NCI-H2227 (cell line): Measurements from ENCODE around the gene NAV2.

Source experiments
- DNase-seq: peaks from one replicate; lab custom pipeline; 2025; ENCODE audit not compliant: unreplicated experiment; lab: John Stamatoyannopoulos, UW

NAV2 gene

DNA sequence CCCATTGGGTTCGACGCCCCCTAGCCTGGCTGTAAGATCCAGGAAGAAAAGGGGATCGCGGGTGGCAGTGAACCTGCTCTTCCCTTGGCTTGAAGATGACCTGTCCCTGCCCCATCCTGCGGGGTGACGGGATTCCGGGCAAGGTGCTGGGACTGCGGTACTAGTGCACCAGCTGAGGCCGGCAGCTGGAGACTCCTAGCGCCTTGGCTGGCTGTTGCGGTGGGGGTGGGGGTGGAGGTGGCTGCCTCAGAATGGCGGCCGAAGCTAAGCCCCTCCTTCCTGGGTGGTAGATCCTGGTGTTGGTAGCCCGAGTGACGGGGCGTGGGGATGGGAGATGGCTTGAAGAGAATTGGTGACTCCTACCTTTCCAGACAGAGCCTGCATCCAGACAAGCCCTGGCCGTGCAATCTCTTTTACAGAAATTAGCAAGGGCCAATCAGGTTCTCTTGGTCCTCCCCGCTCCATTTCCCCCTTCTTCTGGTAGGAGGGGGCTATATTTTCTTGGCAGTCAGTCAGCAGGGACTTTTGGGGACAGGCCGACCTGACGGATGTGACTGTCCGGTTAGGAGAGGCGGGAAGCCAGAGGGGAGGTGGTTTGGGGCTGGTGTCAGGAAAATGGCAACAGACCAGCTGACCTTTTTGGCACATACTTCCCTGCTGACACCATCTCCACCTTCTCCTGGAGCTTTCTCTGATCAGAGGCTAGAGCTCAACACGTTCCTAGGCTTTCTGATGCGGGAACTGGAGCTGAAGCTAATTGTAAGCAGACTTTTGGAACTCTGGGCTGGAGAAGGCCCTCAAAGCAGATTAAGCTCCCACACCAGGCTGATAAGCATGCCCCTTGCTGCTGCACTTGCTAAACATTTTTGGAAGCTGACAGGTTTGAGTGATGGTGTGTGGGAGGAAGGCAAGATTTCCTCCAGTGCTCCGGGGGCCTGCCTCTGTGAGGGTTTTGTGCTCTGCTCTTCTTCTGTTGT lies 2.0 kb downstream of the NAV2 start:
- DNase-seq = peak; percentile 69

DNA sequence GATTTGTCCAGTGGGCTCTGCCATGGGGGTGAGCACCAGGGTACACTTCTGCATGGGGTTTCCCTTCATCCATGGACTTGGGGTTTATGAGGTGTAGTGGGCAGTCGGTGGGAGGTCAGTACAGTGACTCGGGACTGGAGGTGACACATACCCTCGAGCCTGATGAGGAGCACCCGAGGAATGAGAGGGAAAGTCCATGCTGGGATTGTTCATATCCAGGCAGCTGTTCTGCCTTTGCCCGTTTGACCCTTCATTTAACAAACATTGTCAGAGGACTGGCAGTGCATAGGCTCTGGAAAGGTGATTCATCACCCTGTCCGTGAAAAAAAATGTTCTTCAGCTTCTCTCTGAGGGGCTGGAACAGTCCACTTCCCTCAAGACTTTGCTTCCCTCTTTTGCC lies 2.7 kb downstream of the NAV2 start:
- no peak for DNase-seq

GRCh38 chr11:19718051-19718450 lies 5.4 kb downstream of the NAV2 start:
- DNase-seq = no peak

DNA sequence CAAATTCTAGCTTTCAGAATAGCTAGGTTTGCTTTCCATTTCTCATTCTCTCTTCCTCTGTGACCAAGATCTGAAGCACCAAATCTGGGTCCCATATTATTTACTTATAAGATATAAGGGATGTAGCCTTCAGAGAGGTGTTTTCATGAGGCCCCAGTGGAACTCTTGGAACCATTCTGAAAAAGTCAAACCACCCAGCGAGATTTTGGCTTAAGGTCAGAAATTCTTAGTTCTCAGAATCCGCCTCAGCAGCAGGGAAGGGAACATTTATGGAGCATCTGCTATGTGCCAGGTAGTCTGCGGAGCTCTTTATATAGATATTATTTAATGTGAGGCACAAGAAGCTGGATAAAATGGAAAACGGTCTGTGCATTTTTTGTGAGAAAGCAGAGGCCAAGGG lies 6.3 kb downstream of the NAV2 start:
- DNase-seq = no peak

GRCh38 chr11:19719960-19720359 lies 7.3 kb downstream of the NAV2 start:
- no peak for DNase-seq

- DNase-seq = no peak
These were observed 8.5 kb downstream of the NAV2 start for GRCh38 chr11:19721176-19721575.

- DNase-seq = no peak
These were observed 10.1 kb downstream of the NAV2 start for GRCh38 chr11:19722702-19723101.

DNA sequence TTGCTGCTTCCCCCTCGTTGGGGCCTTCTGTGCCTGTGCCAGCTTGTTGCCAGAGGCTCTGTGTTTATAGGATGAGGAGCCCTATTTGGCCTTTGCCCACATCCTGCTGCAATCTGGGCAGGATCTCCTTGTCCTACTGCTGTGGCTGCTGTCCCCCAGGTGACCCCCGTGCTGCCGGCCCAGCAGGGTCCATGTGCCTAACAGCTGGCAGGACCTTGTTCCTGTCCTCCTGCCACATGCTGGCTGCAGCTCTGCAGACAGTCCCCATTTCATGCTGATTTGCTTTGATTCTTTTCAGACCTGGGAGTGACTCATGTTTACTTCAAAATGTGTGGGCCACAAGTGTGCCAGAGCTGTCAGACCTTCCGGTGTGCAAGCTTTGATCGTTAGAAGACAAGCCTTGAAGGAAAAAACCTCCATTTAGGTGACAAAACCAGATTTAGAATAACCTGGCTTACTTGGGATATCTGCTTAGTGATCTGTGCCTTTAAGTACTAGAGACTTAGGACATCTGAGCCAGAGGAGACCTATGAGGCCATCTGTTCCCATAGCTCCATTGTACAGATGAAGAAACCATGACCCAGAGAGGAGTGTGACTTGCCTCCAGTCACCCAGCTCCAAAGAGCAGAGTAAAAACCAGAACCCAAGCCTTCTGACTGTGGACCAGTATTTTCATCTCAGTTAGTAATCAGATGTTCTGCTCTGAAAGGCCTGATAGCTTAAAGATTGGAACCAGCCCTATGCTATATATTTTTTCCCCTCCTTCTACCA lies 11.1 kb downstream of the NAV2 start:
- DNase-seq = no peak

DNA sequence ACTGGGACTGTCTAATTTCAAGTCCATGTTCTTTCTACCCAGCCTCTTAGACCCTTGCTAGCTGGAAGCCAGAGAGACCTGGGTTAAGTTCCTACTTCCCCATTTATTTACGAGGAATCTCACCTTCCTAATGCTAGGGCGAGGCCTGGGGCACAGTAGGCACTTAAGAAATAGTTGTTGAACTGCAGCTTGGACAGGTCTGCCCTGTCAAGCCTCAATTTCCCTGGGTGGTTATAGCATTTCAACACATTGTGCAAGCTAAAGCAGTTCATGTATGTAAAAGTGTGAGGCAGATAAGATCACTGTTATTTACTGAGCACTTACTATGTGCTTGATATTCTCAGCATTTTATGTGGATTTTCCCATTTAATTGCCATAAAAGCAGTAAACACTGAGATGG lies 12.1 kb downstream of the NAV2 start:
- DNase-seq = no peak

DNA sequence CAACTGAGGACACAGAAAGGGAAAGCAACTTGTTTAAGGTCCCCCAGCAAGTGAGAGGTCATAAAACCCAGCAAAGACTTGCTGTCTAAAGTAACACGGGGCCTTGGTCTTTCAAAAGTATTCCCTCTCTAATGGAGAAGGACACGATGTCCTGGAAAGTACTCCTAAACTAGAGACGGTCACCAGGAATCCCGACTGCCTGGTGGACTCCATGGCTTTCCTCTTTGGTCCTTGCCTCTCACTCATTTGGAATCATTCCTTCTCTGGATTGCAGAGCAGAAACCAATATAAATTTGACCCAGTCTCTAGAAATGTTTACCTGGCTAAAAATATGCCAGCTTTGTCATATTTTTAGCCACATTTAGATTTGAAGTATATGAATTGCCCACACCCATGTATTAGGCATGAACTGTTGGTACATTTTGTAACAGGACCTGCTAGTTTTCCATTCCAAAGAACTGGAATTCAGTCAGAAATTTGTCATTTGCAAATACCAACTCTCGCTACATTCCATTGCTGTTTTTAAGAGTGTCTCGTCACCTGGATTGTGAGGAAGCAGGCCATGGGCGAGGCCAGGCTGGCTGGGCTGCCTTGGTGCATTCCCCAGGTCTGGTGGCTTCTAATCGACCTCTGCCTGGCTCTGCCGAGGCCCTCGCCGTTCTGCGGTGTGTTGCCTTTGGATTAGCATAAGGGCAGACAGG lies 12.9 kb downstream of the NAV2 start:
- DNase-seq = no peak

DNA sequence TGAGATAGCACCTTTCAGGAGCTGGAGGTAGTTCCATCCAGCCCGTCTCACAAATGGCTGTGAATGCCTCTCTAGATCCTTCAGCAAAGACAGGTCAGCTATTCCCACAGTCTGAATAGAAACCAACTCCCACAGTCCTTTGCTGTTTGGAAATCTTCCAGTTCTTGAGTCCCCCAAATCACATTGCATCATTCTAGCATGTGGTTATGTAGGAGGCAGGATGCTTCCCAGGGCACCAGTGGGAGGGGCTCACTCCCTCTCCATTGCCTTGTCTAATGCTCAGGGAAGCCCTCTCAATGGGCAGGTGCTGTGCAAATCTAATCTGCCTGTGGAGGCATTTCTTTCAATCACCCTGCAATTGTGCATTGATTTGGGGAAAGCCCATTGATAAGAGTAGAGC lies 14.6 kb downstream of the NAV2 start:
- DNase-seq = peak; percentile 47

DNA sequence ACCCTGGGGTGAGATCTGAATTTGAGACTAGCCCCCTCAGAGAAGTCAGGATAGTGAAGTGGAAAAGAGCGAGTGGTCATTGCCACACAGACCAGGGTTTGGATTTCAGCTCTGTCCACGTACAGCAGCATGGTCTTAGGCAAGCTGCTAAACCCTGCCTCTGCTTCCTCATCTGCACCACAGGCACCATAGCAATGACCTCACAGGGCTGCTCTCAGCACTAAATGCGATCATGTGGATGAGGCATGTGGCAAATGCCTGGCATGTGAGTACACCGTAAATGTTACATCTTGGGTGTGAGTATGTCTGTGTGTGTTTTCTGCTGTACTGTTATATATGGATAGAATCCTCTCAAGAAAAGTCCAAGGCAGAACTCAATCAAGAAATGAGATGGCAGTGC lies 15.8 kb downstream of the NAV2 start:
- no peak for DNase-seq

DNA sequence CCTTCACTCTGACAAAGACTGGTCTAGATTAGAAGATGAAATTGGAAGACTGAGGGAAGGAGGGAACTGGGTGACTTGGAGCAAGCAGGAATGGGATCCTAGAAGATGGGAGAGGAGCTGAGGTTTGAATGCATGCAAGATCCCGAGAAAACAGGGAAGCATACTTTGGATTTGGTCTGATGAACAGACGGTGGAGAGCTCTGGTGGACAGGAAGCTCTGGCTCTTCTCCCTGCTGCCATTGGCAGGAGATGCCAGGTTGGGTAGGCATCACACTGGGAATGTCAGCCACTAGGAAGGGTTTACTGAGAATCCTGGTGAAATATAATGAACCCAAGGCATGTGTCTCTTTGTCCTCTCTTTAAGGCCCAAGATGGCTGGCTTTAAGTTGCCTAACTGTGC lies 16.5 kb downstream of the NAV2 start:
- DNase-seq = no peak

- no peak for DNase-seq
These were observed 17.7 kb downstream of the NAV2 start for GRCh38 chr11:19730373-19730772.

DNA sequence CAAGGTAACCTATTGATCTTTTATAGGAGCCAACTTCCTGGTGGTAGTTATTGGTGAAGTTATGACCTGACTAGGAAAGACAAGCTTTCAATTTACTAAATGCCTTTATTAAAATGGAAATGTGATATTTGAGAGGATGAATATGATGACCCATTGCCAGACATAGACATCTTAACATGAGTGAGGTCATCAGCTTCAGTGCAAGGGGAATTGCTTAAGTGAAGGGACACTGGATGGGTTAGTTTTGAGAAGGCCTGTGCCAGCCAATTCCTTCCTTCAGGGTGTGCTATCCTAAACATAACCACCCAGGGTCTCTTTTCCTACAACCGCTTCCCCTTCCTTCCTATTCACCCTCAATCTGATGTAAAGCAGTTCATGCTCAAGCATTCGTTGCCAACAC lies 21.5 kb downstream of the NAV2 start:
- no peak for DNase-seq

DNA sequence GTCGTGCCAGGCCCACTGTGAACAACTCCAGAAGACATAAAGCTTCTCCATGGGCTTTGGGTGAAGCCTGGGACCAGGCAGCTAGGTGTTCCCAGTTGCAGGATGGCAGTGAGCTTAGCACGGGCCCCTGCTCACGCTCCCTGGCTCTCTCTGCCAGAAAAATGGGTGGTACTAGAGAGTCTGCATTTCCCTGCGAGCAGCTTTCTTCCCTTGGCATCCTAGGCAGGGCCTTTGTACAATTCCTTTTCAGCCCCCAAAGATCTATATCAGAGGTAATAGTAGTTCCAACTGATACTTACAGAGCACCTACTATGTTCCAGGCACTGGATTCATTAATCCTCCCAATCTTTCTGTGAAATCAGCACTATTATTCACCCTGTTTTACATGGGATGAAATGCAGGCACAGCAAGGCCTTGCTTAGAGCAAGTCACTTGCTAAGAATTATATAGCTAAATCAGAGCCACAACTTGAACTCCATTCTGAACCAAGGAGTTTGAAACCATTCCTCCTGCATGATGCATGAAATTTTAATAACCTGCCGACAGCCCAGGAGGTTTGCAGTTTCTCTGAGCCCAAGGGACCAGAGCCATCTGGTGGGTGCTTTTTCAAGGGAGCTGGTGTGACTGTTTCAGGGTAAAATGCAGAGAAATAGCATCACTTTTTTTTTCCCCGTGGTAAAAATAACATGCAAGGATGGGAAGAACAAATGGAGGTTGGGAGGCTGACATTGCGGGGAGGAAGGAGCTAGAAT lies 22.7 kb downstream of the NAV2 start:
- DNase-seq = no peak

- no peak for DNase-seq
These were observed 23.4 kb downstream of the NAV2 start for GRCh38 chr11:19735909-19736498.

DNA sequence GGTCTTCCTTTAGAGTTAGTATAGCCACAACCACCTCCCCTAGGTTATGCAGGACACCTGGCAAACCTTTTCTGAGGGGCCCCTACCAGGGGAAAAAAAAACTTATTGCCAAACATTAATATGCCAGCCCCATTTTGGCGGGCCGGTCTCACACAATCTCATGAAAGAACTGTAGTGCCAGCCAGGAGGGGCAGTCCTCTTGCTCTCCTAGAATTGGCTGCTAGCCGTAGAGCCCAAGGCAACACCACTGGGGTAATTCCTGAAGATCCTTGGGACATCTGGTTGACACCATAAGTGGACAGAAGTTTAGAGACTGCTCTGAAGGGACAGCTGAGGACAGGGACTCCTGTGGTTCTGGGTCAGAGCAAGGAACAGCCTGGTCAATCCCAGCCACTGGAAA lies 24.2 kb downstream of the NAV2 start:
- DNase-seq = no peak

GRCh38 chr11:19737575-19737974 lies 24.9 kb downstream of the NAV2 start:
- no peak for DNase-seq

GRCh38 chr11:19738124-19738523 lies 25.5 kb downstream of the NAV2 start:
- no peak for DNase-seq
